Measurements from ENCODE around the gene PREP.

GRCh38 chr6:105344881-105345370 is 58.0 kb downstream of the PREP start:
- TF ChIP-seq POLR2A (IDR thresholded peaks at IDR 0.05; ENCODE audit: low read length): no peak
- TF ChIP-seq GATA1 (IDR thresholded peaks at IDR 0.05; ENCODE audit: low read depth, low read length): no peak
